ENCODE data around the gene ANKLE1.

Gene ANKLE1

DNA sequence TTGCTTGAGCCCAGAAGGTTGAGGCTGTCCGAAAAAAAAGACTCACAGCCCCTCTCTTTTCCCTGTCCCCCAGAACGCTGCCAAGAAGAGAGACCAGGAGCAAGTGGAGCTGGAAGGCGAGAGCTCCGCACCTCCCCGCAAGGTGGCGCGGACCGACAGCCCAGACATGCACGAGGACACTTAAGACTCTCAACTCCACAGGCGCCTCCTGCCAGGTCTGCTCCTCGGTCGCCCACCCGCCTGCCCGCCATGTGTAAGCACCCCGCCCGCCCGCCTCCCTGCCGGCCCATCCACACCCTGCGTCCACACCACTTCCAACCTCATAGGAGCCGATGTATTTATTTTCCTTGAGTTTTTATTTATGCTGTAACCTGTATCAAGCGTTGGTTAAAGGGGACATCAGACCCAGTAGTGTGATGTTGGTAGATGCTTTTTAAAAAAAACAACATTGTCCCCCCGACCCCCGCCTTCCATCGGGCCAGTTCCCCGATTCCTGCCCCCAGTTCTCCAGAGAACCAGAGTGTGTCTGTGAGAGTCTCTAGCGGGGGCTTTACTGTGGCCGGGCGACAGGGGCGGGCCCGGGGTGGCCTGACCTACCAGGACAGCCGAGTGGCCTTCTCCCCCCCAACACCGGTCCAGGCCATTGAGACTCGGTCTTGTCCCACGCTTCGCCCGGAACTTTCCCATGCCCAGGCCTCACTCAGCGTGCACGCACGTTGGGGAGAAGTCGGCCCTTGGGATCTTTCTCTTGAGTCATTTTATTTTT, 38.0 kb downstream of the ANKLE1 start (continued):
- TF ChIP-seq TCF4 (CRISPR knock-in tag; IDR thresholded peaks at IDR 0.05; ENCODE audit: borderline replicate concordance) (no peak), ARNTL (CRISPR knock-in tag; IDR thresholded peaks at IDR 0.05; ENCODE audit: borderline replicate concordance, low read depth) (no peak)

DNA sequence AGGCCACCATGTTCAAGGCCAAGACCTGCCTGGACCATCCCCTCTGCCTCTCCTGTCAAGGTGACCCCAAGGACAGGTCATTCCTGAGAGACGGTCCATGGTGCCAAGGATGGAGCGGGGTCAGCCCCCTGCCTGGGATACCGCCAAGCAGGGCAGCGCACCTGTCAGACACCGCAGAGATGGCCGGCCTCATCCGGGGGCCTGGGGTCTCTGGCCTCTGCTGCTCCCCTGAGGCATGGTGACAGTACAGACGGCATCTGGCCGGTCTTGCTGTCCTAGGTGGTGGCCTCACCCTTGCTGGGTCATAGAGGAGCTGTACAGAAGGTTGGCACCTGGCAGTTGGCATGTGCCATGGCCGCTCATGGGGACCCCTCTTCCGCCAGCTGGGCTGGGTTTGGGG, 38.7 kb downstream of the ANKLE1 start:
- TF ChIP-seq, protein P1, sequence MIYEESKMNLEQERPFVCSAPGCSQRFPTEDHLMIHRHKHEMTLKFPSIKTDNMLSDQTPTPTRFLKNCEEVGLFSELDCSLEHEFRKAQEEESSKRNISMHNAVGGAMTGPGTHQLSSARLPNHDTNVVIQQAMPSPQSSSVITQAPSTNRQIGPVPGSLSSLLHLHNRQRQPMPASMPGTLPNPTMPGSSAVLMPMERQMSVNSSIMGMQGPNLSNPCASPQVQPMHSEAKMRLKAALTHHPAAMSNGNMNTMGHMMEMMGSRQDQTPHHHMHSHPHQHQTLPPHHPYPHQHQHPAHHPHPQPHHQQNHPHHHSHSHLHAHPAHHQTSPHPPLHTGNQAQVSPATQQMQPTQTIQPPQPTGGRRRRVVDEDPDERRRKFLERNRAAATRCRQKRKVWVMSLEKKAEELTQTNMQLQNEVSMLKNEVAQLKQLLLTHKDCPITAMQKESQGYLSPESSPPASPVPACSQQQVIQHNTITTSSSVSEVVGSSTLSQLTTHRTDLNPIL (CRISPR knock-in tag; IDR thresholded peaks at IDR 0.05; ENCODE audit: low read depth): no peak
- TF ChIP-seq SNAI2 (CRISPR knock-in tag; IDR thresholded peaks at IDR 0.05): no peak
- ATAC-seq: no peak

DNA sequence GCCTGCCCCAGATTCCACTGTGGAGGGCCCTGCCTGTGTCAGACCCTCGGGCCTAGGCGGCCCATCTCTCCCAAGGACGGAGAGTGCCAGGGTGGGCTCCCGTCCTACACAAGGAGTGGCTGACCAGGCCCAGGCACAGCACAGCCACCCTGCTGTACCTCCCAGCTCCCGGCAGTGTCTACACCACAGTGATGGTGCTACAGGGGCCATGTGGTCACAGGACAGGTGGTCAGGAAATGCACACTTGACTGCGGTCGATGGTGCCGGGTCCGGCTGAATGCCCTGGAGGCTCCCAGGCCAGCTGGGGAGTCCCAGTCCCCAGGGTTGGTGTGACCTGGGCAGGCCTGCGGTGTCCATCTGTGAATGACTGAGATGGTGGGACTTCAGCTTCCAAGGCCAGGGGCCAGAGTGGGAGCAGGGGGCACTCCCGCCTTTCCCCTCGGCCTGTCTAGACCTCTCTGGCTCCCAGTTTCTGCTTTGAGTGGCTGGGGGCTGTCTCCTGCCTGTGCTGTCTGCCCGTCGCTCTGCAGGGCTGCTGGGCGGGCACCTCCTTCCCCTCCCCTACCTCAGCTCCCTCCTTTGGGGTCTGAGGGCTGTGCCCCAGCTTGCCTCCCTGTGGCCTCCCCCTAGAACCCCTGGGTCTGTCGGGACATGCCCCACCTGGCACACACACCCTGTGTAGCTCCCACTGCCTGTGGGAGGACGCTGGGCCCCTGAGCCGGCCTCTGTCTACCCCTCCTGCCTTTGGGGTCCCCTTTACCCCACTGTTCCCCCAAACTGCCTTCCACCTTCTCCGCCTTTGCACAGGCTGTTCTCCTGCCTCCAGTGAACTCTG, 40.2 kb downstream of the ANKLE1 start:
- TF ChIP-seq BACH2 (CRISPR knock-in tag; IDR thresholded peaks at IDR 0.05; ENCODE audit: borderline replicate concordance): no peak
- no peak for TF ChIP-seq ZC3H10 (CRISPR knock-in tag; IDR thresholded peaks at IDR 0.05)
- TF ChIP-seq CSDC2 (CRISPR knock-in tag; IDR thresholded peaks at IDR 0.05): no peak
- no peak for TF ChIP-seq ARNTL (CRISPR knock-in tag; IDR thresholded peaks at IDR 0.05; ENCODE audit: borderline replicate concordance, low read depth)
- no peak for TF ChIP-seq SNAI2 (CRISPR knock-in tag; IDR thresholded peaks at IDR 0.05)
- TF ChIP-seq ZNF565 (CRISPR knock-in tag; conservative IDR thresholded peaks at IDR 0.05; ENCODE audit: low read depth): no peak
- no peak for TF ChIP-seq ZFP3 (CRISPR knock-in tag; IDR thresholded peaks at IDR 0.05)
- TF ChIP-seq ZNF8 (CRISPR knock-in tag; IDR thresholded peaks at IDR 0.05): no peak
- TF ChIP-seq ESRRG (CRISPR knock-in tag; IDR thresholded peaks at IDR 0.05): no peak
- no peak for TF ChIP-seq RARB (CRISPR knock-in tag; IDR thresholded peaks at IDR 0.05)
- TF ChIP-seq, protein P2, sequence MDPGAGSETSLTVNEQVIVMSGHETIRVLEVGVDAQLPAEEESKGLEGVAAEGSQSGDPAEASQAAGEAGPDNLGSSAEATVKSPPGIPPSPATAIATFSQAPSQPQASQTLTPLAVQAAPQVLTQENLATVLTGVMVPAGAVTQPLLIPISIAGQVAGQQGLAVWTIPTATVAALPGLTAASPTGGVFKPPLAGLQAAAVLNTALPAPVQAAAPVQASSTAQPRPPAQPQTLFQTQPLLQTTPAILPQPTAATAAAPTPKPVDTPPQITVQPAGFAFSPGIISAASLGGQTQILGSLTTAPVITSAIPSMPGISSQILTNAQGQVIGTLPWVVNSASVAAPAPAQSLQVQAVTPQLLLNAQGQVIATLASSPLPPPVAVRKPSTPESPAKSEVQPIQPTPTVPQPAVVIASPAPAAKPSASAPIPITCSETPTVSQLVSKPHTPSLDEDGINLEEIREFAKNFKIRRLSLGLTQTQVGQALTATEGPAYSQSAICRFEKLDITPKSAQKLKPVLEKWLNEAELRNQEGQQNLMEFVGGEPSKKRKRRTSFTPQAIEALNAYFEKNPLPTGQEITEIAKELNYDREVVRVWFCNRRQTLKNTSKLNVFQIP (CRISPR knock-in tag; IDR thresholded peaks at IDR 0.05; ENCODE audit: borderline replicate concordance, low read depth): no peak
- no peak for TF ChIP-seq GLIS3 (CRISPR knock-in tag; IDR thresholded peaks at IDR 0.05)
- TF ChIP-seq OSR1 (CRISPR knock-in tag; IDR thresholded peaks at IDR 0.05): no peak
- no peak for TF ChIP-seq TCF4 (CRISPR knock-in tag; IDR thresholded peaks at IDR 0.05; ENCODE audit: borderline replicate concordance)
- no peak for TF ChIP-seq ISL1 (CRISPR knock-in tag; IDR thresholded peaks at IDR 0.05)
- TF ChIP-seq, protein P3, sequence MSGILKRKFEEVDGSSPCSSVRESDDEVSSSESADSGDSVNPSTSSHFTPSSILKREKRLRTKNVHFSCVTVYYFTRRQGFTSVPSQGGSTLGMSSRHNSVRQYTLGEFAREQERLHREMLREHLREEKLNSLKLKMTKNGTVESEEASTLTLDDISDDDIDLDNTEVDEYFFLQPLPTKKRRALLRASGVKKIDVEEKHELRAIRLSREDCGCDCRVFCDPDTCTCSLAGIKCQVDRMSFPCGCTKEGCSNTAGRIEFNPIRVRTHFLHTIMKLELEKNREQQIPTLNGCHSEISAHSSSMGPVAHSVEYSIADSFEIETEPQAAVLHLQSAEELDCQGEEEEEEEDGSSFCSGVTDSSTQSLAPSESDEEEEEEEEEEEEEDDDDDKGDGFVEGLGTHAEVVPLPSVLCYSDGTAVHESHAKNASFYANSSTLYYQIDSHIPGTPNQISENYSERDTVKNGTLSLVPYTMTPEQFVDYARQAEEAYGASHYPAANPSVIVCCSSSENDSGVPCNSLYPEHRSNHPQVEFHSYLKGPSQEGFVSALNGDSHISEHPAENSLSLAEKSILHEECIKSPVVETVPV (CRISPR knock-in tag; IDR thresholded peaks at IDR 0.05): no peak
- TF ChIP-seq, protein P4, sequence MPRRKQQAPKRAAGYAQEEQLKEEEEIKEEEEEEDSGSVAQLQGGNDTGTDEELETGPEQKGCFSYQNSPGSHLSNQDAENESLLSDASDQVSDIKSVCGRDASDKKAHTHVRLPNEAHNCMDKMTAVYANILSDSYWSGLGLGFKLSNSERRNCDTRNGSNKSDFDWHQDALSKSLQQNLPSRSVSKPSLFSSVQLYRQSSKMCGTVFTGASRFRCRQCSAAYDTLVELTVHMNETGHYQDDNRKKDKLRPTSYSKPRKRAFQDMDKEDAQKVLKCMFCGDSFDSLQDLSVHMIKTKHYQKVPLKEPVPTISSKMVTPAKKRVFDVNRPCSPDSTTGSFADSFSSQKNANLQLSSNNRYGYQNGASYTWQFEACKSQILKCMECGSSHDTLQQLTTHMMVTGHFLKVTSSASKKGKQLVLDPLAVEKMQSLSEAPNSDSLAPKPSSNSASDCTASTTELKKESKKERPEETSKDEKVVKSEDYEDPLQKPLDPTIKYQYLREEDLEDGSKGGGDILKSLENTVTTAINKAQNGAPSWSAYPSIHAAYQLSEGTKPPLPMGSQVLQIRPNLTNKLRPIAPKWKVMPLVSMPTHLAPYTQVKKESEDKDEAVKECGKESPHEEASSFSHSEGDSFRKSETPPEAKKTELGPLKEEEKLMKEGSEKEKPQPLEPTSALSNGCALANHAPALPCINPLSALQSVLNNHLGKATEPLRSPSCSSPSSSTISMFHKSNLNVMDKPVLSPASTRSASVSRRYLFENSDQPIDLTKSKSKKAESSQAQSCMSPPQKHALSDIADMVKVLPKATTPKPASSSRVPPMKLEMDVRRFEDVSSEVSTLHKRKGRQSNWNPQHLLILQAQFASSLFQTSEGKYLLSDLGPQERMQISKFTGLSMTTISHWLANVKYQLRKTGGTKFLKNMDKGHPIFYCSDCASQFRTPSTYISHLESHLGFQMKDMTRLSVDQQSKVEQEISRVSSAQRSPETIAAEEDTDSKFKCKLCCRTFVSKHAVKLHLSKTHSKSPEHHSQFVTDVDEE (CRISPR knock-in tag; IDR thresholded peaks at IDR 0.05): no peak
- no peak for TF ChIP-seq TOX (CRISPR knock-in tag; IDR thresholded peaks at IDR 0.05; ENCODE audit: borderline replicate concordance)
- TF ChIP-seq, protein P1 (CRISPR knock-in tag; IDR thresholded peaks at IDR 0.05; ENCODE audit: low read depth): no peak
- peak; percentile 11 for ATAC-seq
